GM21737 (cell line): Measurements from ENCODE around the gene ZNF324B.
"Not testable (repeated sequence)": the region's sequence is repeated elsewhere in the genome, so short reads cannot be mapped to it uniquely, and the experiment has no call there.

Source experiments
- ATAC-seq: cut with Tn5 transposase; IDR thresholded peaks from one replicate; pipeline ENCODE4 v1.9.1; 2021; ENCODE audit warnings: mild to moderate bottlenecking, moderate library complexity; ENCODE audit not compliant: unreplicated experiment

Gene ZNF324B

GRCh38 chr19:58479736-58480480, 28.5 kb downstream of the ZNF324B start:
- ATAC-seq = no peak

GRCh38 chr19:58480481-58480830, 29.0 kb downstream of the ZNF324B start:
- no peak for ATAC-seq

- ATAC-seq = no peak
Measured at GRCh38 chr19:58480831-58481230, 29.4 kb downstream of the ZNF324B start.

GRCh38 chr19:58482372-58482771, 30.9 kb downstream of the ZNF324B start:
- ATAC-seq = no peak

- no peak for ATAC-seq
Measured at GRCh38 chr19:58483776-58484175, 32.4 kb downstream of the ZNF324B start.

GRCh38 chr19:58484349-58484748, 32.9 kb downstream of the ZNF324B start:
- not testable (repeated sequence) for ATAC-seq

- ATAC-seq = no peak
Measured at GRCh38 chr19:58491393-58491792, 40.0 kb downstream of the ZNF324B start.

GRCh38 chr19:58492265-58492664, 40.8 kb downstream of the ZNF324B start:
- ATAC-seq = no peak

GRCh38 chr19:58497634-58498170, 46.3 kb downstream of the ZNF324B start:
- ATAC-seq = no peak

GRCh38 chr19:58498316-58499020, 47.0 kb downstream of the ZNF324B start:
- ATAC-seq = no peak

- ATAC-seq = peak; percentile 85
Measured at GRCh38 chr19:58499021-58499927, 47.9 kb downstream of the ZNF324B start.

GRCh38 chr19:58500242-58500641, 48.8 kb downstream of the ZNF324B start:
- ATAC-seq = no peak
